SHP77 (cell line): Measurements from ENCODE around the gene TCN2.
"Not testable (repeated sequence)": the region's sequence is repeated elsewhere in the genome, so short reads cannot be mapped to it uniquely, and the experiment has no call there.

Experiments used
- DNase-seq, 2 experiments: peaks; one replicate each; lab custom pipeline; 2025; lab: John Stamatoyannopoulos, UW

The TCN2 gene

GRCh38 chr22:30648825-30649224, 41.9 kb downstream of the TCN2 start:
- no peak for DNase-seq

- DNase-seq = no peak
Measured at GRCh38 chr22:30649430-30650007, 42.5 kb downstream of the TCN2 start.

GRCh38 chr22:30650508-30651116, 43.6 kb downstream of the TCN2 start:
- no peak for DNase-seq

- no peak for DNase-seq
Measured at GRCh38 chr22:30652852-30653251, 45.9 kb downstream of the TCN2 start.

- no peak for DNase-seq
Measured at GRCh38 chr22:30654361-30654760, 47.4 kb downstream of the TCN2 start.

- no peak for DNase-seq
Measured at GRCh38 chr22:30655532-30655931, 48.6 kb downstream of the TCN2 start.

GRCh38 chr22:30662040-30662439, 55.1 kb downstream of the TCN2 start:
- peak; percentile 19 to 27 for DNase-seq

GRCh38 chr22:30664798-30665197, 57.8 kb downstream of the TCN2 start:
- no peak for DNase-seq

GRCh38 chr22:30665266-30665665, 58.3 kb downstream of the TCN2 start:
- no peak for DNase-seq

- no peak for DNase-seq
Measured at GRCh38 chr22:30665786-30666185, 58.8 kb downstream of the TCN2 start.

GRCh38 chr22:30667107-30667493, 60.1 kb downstream of the TCN2 start:
- no peak for DNase-seq

- DNase-seq = peak; percentile 84 to 86
Measured at GRCh38 chr22:30667494-30668385, 60.8 kb downstream of the TCN2 start, which contains the start of gene DUSP18. TSS of gene DUSP18 (minus strand) at chr22:30667875. CDS start at chr22:30664003, 3,872 bp downstream.

- peak in 1 of 2 experiments; percentile 17 for DNase-seq
Measured at GRCh38 chr22:30668386-30668710, 61.4 kb downstream of the TCN2 start.

GRCh38 chr22:30671071-30671470, 64.1 kb downstream of the TCN2 start:
- no peak for DNase-seq

- no peak for DNase-seq
Measured at GRCh38 chr22:30673136-30673535, 66.2 kb downstream of the TCN2 start.

- no peak for DNase-seq
Measured at GRCh38 chr22:30674482-30674881, 67.5 kb downstream of the TCN2 start.

GRCh38 chr22:30675436-30675835, 68.5 kb downstream of the TCN2 start:
- peak; percentile 22 to 25 for DNase-seq

- not testable (repeated sequence) for DNase-seq
Measured at GRCh38 chr22:30676565-30676964, 69.6 kb downstream of the TCN2 start.
